Liver (tissue), 9 donors: ENCODE results near the gene XYLT1. TPM values are rescaled to one million over a fixed set of nuclear protein-coding genes. Genes with fewer than 3 reads are reported as not detected.

Experiments
- DNase-seq: peaks from one replicate; pipeline ENCODE4 v3.0.0-alpha.2; 2017; ENCODE audit warnings: low spot score
- H3K27ac ChIP-seq, 2 donors: one replicate each; pipeline ENCODE4 v1.7.0; 2013; ENCODE audit warnings: inconsistent platforms in 2 of 2, low read length in 2 of 2, control low read depth in 1 of 2, low read depth in 1 of 2, mild to moderate bottlenecking in 1 of 2
- H3K27me3 ChIP-seq, 4 donors: one replicate each; pipeline versions ENCODE4 v1.6.1 to v1.7.0; 2013; ENCODE audit warnings: low read length in 3 of 4, inconsistent platforms in 1 of 4, mild to moderate bottlenecking in 1 of 4, moderate library complexity in 1 of 4; ENCODE audit not compliant: control insufficient read depth in 4 of 4, insufficient read depth in 4 of 4
- H3K36me3 ChIP-seq, 4 donors: one replicate each; pipeline versions ENCODE4 v1.6.1 to v1.7.0; 2013; ENCODE audit warnings: low read length in 3 of 4, mild to moderate bottlenecking in 3 of 4, low read depth in 1 of 4, moderate library complexity in 1 of 4; ENCODE audit not compliant: control insufficient read depth in 4 of 4, insufficient read depth in 3 of 4
- H3K4me1 ChIP-seq, 4 donors: one replicate each; pipeline versions ENCODE4 v1.6.1 to v1.7.0; 2013; ENCODE audit warnings: low read length in 3 of 4, mild to moderate bottlenecking in 3 of 4, moderate library complexity in 1 of 4; ENCODE audit not compliant: control insufficient read depth in 4 of 4, insufficient read depth in 4 of 4
- H3K4me3 ChIP-seq, 3 donors: one replicate each; pipeline versions ENCODE4 v1.6.1 to v1.7.0; 2013; ENCODE audit warnings: low read length in 3 of 3, control low read depth in 1 of 3, low read depth in 1 of 3, mild to moderate bottlenecking in 1 of 3
- H3K9ac ChIP-seq, 2 donors: one replicate each; pipeline ENCODE4 v1.7.0; 2013; ENCODE audit warnings: low read length in 2 of 2, mild to moderate bottlenecking in 2 of 2, moderate library complexity in 2 of 2, control low read depth in 1 of 2, low read depth in 1 of 2
- H3K9me3 ChIP-seq, 4 donors: one replicate each; pipeline versions ENCODE4 v1.6.1 to v1.7.0; 2013; ENCODE audit warnings: low read length in 3 of 4; ENCODE audit not compliant: control insufficient read depth in 4 of 4
- EGR1 ChIP-seq, 2 donors: IDR thresholded peaks; 2 replicates each; pipeline ENCODE4 v1.6.1; 2016 to 2018; ENCODE audit warnings: antibody characterized with exemption in 2 of 2, low read depth in 2 of 2
- FOXA1 ChIP-seq: IDR thresholded peaks from 2 replicates; pipeline ENCODE4 v1.6.1; 2016; ENCODE audit warnings: antibody characterized with exemption
- GABPA ChIP-seq, 2 donors: IDR thresholded peaks in 1 of 2; conservative IDR thresholded peaks in 1 of 2; 2 replicates each; pipeline ENCODE4 v1.6.1; 2016; ENCODE audit warnings: antibody characterized with exemption in 2 of 2, mild to moderate bottlenecking in 1 of 2, moderate library complexity in 1 of 2
- HNF4A ChIP-seq, 2 donors: conservative IDR thresholded peaks; 2 replicates each; pipeline ENCODE4 v1.6.1; 2016; ENCODE audit warnings: antibody characterized with exemption in 2 of 2, mild to moderate bottlenecking in 2 of 2
- HNF4G ChIP-seq: IDR thresholded peaks from 2 replicates; pipeline ENCODE4 v1.6.1; 2016; ENCODE audit warnings: antibody characterized with exemption
- RAD21 ChIP-seq, 2 donors: IDR thresholded peaks; 2 replicates each; pipeline ENCODE4 v1.6.1; 2016; ENCODE audit warnings: antibody characterized with exemption in 2 of 2, mild to moderate bottlenecking in 2 of 2
- SP1 ChIP-seq: IDR thresholded peaks from 2 replicates; pipeline ENCODE4 v1.6.1; 2018; ENCODE audit warnings: antibody characterized with exemption, mild to moderate bottlenecking
- TAF1 ChIP-seq: conservative IDR thresholded peaks from 2 replicates; pipeline ENCODE4 v1.6.1; 2016; ENCODE audit warnings: antibody characterized with exemption, mild to moderate bottlenecking
- YY1 ChIP-seq: IDR thresholded peaks from 2 replicates; pipeline ENCODE4 v1.6.1; 2016; ENCODE audit warnings: antibody characterized with exemption, mild to moderate bottlenecking
- WGBS: extraction: QIAGEN DNeasy Blood & Tissue Kit; methylation state at CpG from one replicate; pipeline ENCODE4 v1.1.7; 2013; 5-methylcytosine and 5-hydroxymethylcytosine counted together
- polyA plus RNA-seq, 2 donors: library from polyadenylated mRNA; stranded (reverse) in 1 of 2; unstranded in 1 of 2; fragments of 200-250 nt in 1 of 2; fragments of >200 nt in 1 of 2; fragmentation: Nextera tagmentation in 1 of 2; extraction: Ambion mirVana in 1 of 2; gene quantifications; one replicate each; pipeline versions ENCODE4 v1.2.1 to v1.2.3, GENCODE V29; 2013 to 2015
- total RNA-seq, 2 donors: library from RNA; depleted of rRNA; stranded (reverse); fragments of >200 nt; gene quantifications; one replicate each; pipeline ENCODE4 v1.2.3, GENCODE V29; 2014
- TF ChIP-seq, protein P1 (sequence below): IDR thresholded peaks from 2 replicates; pipeline ENCODE4 v1.6.1; 2016; ENCODE audit warnings: antibody characterized with exemption
- TF ChIP-seq, protein P2 (sequence below): IDR thresholded peaks from 2 replicates; pipeline ENCODE4 v1.6.1; 2016; ENCODE audit warnings: antibody characterized with exemption
- TF ChIP-seq, protein P3 (sequence below): IDR thresholded peaks from 2 replicates; pipeline ENCODE4 v1.6.1; 2016; ENCODE audit warnings: antibody characterized with exemption, mild to moderate bottlenecking
- TF ChIP-seq, protein P4 (sequence below): fragments of 150-350 bp; IDR thresholded peaks from 2 replicates; pipeline ENCODE4 v1.5.1; 2017; ENCODE audit warnings: improper control_type of control experiment, low read depth, low read length; ENCODE audit not compliant: missing input control
- donor health status: healthy.
- donor health status: healthy.
- donor health status: healthy.
- donor health status: healthy.
- donor health status: healthy.

Gene XYLT1
- total and polyA plus RNA-seq, 4 donors, result 0.25 to 2.3 (median 0.53) TPM

DNA sequence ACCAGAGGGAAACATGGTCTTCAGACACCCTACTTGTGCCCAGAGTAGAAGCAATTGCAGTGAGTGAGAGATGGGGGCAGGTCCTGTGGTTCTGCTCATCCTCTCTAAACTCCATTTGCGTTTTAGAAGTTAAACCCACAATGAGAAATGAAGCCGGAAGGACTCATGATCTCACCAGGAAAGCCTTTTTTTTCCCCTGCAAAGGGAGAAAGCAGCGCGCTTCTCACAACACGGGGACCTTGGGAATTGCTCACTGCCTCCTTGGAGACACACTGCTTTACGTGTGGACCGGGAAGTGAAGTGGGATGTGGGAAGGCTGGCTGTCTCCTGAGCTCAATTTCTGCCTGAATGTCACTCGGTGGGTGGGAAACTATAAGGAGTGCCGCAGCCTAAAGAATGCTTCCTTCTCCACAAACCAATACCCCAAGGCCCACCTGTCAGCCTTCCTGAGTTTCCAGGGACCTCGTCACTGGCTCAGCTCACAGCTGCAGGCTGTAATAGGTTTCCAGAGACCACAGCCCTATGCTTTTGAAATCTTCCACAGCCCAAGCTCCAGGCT, 365.4 kb downstream of the XYLT1 start (continued):
- TF ChIP-seq, protein P1, sequence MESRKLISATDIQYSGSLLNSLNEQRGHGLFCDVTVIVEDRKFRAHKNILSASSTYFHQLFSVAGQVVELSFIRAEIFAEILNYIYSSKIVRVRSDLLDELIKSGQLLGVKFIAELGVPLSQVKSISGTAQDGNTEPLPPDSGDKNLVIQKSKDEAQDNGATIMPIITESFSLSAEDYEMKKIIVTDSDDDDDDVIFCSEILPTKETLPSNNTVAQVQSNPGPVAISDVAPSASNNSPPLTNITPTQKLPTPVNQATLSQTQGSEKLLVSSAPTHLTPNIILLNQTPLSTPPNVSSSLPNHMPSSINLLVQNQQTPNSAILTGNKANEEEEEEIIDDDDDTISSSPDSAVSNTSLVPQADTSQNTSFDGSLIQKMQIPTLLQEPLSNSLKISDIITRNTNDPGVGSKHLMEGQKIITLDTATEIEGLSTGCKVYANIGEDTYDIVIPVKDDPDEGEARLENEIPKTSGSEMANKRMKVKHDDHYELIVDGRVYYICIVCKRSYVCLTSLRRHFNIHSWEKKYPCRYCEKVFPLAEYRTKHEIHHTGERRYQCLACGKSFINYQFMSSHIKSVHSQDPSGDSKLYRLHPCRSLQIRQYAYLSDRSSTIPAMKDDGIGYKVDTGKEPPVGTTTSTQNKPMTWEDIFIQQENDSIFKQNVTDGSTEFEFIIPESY, result no peak

DNA sequence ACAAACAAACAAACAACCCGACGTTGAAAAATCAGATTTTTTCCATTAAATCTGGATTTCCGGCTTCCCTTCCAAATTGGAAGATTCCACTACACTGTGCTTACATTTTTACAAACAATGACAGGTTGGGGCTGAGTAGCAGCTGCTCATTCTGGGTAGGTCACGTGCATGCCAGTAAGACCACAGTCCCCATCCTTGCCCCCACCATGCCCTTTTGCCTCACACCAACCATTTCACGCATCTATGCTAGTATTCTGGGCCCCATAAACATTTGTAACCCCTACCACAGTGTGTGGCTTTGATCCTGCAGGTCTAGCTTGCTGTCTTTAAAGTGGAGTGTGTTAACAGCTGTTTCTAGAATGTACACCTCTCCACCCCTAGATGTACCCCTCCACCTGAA, 366.1 kb downstream of the XYLT1 start:
- no peak overlapping the region for H3K4me3 ChIP-seq
- H3K27me3 ChIP-seq, result no peaks in the 10 kb centered on the region
- H3K9ac ChIP-seq, result no peak overlapping the region
- H3K4me1 ChIP-seq, result no peaks in the 10 kb centered on the region
- no peak for DNase-seq
- no peaks in the 10 kb centered on the region for H3K36me3 ChIP-seq
- no peaks in the 10 kb centered on the region for H3K9me3 ChIP-seq
- H3K27ac ChIP-seq, result no peak overlapping the region
- no peak for TF ChIP-seq GABPA (IDR thresholded peaks at IDR 0.05 in 1 of 2, conservative IDR thresholded peaks at IDR 0.05 in 1 of 2)
- no peak for TF ChIP-seq SP1
- no peak for TF ChIP-seq FOXA1
- no peak for TF ChIP-seq YY1
- TF ChIP-seq RAD21 (IDR thresholded peaks at IDR 0.05), result no peak
- TF ChIP-seq EGR1 (IDR thresholded peaks at IDR 0.05; ENCODE audit: low read depth in 2 of 2), result no peak
- 63% methylated on average over 5 of the region's 5 CpGs for WGBS

DNA sequence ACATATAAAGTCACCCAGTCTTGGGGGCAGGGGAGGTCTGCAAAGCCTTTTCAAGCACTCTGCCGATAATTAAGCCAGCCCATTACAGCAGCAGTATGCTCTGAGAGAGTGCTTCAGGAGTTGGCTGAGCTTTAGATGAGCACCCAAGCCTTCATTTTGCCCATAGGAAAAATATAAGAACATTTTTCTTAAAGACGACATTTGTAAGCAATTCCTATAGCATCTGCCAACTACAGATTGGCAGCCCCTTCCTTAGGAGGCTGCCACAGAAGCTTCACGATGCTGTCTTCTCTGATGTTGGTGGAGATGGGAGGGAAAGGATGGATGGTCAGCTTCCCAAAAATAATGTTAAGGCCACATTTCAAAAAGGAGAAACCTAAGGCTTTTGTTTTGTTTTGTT, 367.5 kb downstream of the XYLT1 start:
- no peaks in the 10 kb centered on the region for H3K9me3 ChIP-seq
- no peak overlapping the region for H3K27ac ChIP-seq
- 73% methylated on average over 3 of the region's 3 CpGs for WGBS
- no peaks in the 10 kb centered on the region for H3K4me1 ChIP-seq
- no peak for TF ChIP-seq HNF4A (conservative IDR thresholded peaks at IDR 0.05)
- TF ChIP-seq, protein P2, sequence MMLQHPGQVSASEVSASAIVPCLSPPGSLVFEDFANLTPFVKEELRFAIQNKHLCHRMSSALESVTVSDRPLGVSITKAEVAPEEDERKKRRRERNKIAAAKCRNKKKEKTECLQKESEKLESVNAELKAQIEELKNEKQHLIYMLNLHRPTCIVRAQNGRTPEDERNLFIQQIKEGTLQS, result no peak
- no peak for TF ChIP-seq TAF1
- TF ChIP-seq FOXA1, result no peak
- TF ChIP-seq, protein P3, sequence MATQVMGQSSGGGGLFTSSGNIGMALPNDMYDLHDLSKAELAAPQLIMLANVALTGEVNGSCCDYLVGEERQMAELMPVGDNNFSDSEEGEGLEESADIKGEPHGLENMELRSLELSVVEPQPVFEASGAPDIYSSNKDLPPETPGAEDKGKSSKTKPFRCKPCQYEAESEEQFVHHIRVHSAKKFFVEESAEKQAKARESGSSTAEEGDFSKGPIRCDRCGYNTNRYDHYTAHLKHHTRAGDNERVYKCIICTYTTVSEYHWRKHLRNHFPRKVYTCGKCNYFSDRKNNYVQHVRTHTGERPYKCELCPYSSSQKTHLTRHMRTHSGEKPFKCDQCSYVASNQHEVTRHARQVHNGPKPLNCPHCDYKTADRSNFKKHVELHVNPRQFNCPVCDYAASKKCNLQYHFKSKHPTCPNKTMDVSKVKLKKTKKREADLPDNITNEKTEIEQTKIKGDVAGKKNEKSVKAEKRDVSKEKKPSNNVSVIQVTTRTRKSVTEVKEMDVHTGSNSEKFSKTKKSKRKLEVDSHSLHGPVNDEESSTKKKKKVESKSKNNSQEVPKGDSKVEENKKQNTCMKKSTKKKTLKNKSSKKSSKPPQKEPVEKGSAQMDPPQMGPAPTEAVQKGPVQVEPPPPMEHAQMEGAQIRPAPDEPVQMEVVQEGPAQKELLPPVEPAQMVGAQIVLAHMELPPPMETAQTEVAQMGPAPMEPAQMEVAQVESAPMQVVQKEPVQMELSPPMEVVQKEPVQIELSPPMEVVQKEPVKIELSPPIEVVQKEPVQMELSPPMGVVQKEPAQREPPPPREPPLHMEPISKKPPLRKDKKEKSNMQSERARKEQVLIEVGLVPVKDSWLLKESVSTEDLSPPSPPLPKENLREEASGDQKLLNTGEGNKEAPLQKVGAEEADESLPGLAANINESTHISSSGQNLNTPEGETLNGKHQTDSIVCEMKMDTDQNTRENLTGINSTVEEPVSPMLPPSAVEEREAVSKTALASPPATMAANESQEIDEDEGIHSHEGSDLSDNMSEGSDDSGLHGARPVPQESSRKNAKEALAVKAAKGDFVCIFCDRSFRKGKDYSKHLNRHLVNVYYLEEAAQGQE, result no peak
- no peak for TF ChIP-seq GABPA (IDR thresholded peaks at IDR 0.05 in 1 of 2, conservative IDR thresholded peaks at IDR 0.05 in 1 of 2)
- no peak for TF ChIP-seq HNF4G
- no peak for TF ChIP-seq EGR1 (IDR thresholded peaks at IDR 0.05; ENCODE audit: low read depth in 2 of 2)
- no peak for TF ChIP-seq YY1
- TF ChIP-seq, protein P4, sequence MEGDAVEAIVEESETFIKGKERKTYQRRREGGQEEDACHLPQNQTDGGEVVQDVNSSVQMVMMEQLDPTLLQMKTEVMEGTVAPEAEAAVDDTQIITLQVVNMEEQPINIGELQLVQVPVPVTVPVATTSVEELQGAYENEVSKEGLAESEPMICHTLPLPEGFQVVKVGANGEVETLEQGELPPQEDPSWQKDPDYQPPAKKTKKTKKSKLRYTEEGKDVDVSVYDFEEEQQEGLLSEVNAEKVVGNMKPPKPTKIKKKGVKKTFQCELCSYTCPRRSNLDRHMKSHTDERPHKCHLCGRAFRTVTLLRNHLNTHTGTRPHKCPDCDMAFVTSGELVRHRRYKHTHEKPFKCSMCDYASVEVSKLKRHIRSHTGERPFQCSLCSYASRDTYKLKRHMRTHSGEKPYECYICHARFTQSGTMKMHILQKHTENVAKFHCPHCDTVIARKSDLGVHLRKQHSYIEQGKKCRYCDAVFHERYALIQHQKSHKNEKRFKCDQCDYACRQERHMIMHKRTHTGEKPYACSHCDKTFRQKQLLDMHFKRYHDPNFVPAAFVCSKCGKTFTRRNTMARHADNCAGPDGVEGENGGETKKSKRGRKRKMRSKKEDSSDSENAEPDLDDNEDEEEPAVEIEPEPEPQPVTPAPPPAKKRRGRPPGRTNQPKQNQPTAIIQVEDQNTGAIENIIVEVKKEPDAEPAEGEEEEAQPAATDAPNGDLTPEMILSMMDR, result no peak
- DNase-seq, result no peak
- H3K9ac ChIP-seq, result no peak overlapping the region
- no peak overlapping the region for H3K4me3 ChIP-seq
- H3K36me3 ChIP-seq, result no peaks in the 10 kb centered on the region
- no peaks in the 10 kb centered on the region for H3K27me3 ChIP-seq
